HTERT RPE-1 (cell line): Measurements from ENCODE around the gene PCNA.

Experiments used
- in situ Hi-C: fragments of 300-500 bp; cut with MboI; formaldehyde crosslinking; loops from 4 replicates; pipeline ENCODE4 v1.14.3; 2020; ENCODE audit warnings: low sequenced_read_pairs

Gene PCNA

GRCh38 chr20:5067877-5068645 is 51.7 kb downstream of the PCNA start:
- in situ Hi-C loops, result no loop called here

- in situ Hi-C loops, result no loop called here
Measured at GRCh38 chr20:5065879-5066383, 53.8 kb downstream of the PCNA start.

GRCh38 chr20:5065166-5065878 is 54.4 kb downstream of the PCNA start:
- in situ Hi-C loops, result no loop called here
